Measurements from ENCODE around the gene RNFT2. TPM values are rescaled to one million over a fixed set of nuclear protein-coding genes. Genes with fewer than 3 reads are reported as not detected.

The RNFT2 gene
- total RNA-seq, 1 experiment from 2014 or later: 12.6 TPM

DNA sequence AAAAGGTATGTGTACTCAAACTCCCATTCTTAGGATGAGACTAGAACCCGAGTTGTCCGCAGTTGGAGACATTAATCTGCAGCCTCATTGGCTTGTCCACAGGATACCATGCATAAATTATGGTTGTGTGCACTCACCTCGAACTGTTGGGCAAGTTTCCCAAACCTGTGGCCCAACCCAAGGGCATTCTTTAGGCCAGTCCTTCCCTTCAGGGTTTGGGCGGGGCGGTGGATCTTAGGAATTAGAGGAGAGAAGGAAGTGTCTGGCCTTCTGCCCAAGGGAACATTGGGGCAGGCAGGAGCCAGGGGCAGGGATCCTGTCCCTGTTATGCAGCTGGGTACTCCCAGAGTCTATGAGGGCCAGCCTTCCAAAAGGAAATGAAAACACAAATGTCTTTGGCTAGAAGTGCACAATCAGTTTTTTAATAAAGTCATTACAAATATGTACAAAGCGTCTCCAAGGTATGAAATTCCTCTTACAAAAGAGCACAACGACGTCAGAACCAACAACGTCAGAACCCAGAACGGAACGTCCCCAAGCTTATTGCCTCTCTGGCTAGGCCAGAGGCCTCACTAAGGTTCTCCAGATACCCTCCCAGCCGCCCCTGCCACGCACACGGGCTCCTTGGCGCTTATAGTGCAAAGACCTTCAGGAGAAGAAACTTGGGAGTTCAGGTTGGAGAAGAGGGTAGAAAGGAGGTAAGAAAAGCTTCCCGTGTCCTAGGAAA is 117.8 kb downstream of the RNFT2 start:
- no TSS peak for BruUV-seq (replicated peaks)
- CTCF ChIA-PET: no interaction called here
- H3K27ac ChIP-seq (ENCODE audit: low read length): no peak overlapping the region
- H3K4me2 ChIP-seq (ENCODE audit: low read length): no peak overlapping the region
- H2AFZ ChIP-seq (ENCODE audit: low read length): no peak overlapping the region
- no peak overlapping the region for H3K4me3 ChIP-seq (ENCODE audit: low read length)
- no peaks in the 10 kb centered on the region for H3K36me3 ChIP-seq (ENCODE audit: low read depth, low read length)
- H3F3A ChIP-seq (ENCODE audit: low read length, unreplicated experiment): no peaks in the 10 kb centered on the region
- H4K20me1 ChIP-seq (ENCODE audit: low read length): no peaks in the 10 kb centered on the region
- DNase-seq (peak; percentile 69), ATAC-seq (peak; percentile 59)
- no peaks in the 10 kb centered on the region for H3K9me3 ChIP-seq (ENCODE audit: low read length)
- no peaks in the 10 kb centered on the region for H3K27me3 ChIP-seq (ENCODE audit: low read length)
- no peak for TF ChIP-seq EZH2phosphoT487 (IDR thresholded peaks at IDR 0.05; ENCODE audit: borderline replicate concordance, low read length)
- TF ChIP-seq, protein P1, sequence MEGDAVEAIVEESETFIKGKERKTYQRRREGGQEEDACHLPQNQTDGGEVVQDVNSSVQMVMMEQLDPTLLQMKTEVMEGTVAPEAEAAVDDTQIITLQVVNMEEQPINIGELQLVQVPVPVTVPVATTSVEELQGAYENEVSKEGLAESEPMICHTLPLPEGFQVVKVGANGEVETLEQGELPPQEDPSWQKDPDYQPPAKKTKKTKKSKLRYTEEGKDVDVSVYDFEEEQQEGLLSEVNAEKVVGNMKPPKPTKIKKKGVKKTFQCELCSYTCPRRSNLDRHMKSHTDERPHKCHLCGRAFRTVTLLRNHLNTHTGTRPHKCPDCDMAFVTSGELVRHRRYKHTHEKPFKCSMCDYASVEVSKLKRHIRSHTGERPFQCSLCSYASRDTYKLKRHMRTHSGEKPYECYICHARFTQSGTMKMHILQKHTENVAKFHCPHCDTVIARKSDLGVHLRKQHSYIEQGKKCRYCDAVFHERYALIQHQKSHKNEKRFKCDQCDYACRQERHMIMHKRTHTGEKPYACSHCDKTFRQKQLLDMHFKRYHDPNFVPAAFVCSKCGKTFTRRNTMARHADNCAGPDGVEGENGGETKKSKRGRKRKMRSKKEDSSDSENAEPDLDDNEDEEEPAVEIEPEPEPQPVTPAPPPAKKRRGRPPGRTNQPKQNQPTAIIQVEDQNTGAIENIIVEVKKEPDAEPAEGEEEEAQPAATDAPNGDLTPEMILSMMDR (conservative IDR thresholded peaks at IDR 0.05; ENCODE audit: low read depth, low read length): no peak
- TF ChIP-seq EZH2 (IDR thresholded peaks at IDR 0.05; ENCODE audit: low read length, unreplicated experiment): no peak
- POLR2A ChIA-PET (ENCODE audit: unreplicated experiment): no interaction called here
- H3K79me2 ChIP-seq (ENCODE audit: low read length): no peaks in the 10 kb centered on the region
- H3K4me1 ChIP-seq (ENCODE audit: insufficient read depth, low read length): peaks cover 8% of the 10 kb centered on the region
- intact Hi-C loops (cut with micrococcal nuclease): no loop called here
- no peak overlapping the region for H3K9ac ChIP-seq (ENCODE audit: low read length)
- no peaks in the 10 kb centered on the region for H3K9me2 ChIP-seq (replicated peaks; ENCODE audit: low read length)

DNA sequence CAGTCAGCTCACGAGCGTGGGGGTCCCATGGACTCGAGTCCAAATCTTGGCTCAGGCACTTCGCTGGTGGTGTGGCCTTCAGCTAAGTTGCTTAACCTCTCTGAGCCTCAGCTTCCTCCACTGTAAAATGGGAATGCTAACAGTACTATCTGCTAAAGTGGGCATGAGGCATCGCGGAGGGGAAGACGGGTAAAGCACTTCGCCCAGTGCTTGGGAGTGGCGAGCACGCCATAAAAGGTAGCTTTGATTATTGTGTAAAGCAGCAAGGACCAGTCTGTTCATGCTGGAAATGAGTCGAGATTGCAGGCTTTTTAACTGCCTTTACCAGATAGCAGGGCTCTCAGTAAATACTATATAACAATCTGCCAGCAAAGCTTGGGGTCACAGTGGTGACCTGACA is 118.6 kb downstream of the RNFT2 start:
- Histone ChIP-seq H3K9me2 (replicated peaks; ENCODE audit: low read length) (no peaks in the 10 kb centered on the region), H3K79me2 (ENCODE audit: low read length) (no peaks in the 10 kb centered on the region), H3K27me3 (ENCODE audit: low read length) (no peaks in the 10 kb centered on the region), H3K4me3 (ENCODE audit: low read length) (no peak overlapping the region), H3F3A (ENCODE audit: low read length, unreplicated experiment) (no peaks in the 10 kb centered on the region), H3K36me3 (ENCODE audit: low read depth, low read length) (no peaks in the 10 kb centered on the region), H3K4me1 (ENCODE audit: insufficient read depth, low read length) (peaks cover 16% of the 10 kb centered on the region), H3K4me2 (ENCODE audit: low read length) (no peak overlapping the region), H3K9me3 (ENCODE audit: low read length) (no peaks in the 10 kb centered on the region), H2AFZ (ENCODE audit: low read length) (no peak overlapping the region), H4K20me1 (ENCODE audit: low read length) (no peaks in the 10 kb centered on the region), H3K27ac (ENCODE audit: low read length) (no peak overlapping the region), H3K9ac (ENCODE audit: low read length) (no peak overlapping the region)
- ATAC-seq (no peak), DNase-seq (no peak)
- intact Hi-C loops (cut with micrococcal nuclease): no loop called here
- POLR2A ChIA-PET (ENCODE audit: unreplicated experiment): no interaction called here
- CTCF ChIA-PET: no interaction called here
- no peak for TF ChIP-seq EZH2phosphoT487 (IDR thresholded peaks at IDR 0.05; ENCODE audit: borderline replicate concordance, low read length)
- no peak for TF ChIP-seq EZH2 (IDR thresholded peaks at IDR 0.05; ENCODE audit: low read length, unreplicated experiment)
- TF ChIP-seq, protein P1 (conservative IDR thresholded peaks at IDR 0.05; ENCODE audit: low read depth, low read length): no peak
- no TSS peak for BruUV-seq (replicated peaks)

DNA sequence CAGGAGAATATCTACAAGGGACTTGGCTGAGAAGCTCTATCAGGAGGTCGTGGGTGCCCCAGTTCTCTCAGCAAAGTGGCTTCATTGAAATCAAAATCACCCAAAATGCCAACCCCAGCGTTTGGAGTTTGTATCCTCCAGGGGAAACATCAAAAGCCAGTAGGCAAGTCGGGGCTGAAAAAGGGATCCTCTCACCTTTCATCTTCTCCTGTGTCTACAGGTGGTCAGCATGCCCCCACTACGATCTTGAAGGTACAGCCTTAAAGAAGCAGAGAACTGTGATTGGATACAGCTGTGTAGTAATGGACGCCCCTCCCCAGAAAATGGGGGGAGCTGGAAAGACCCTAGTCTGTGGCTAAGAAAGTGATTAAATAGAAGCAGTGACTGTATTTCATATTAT is 121.0 kb downstream of the RNFT2 start:
- Histone ChIP-seq H3K27ac (ENCODE audit: low read length) (no peak overlapping the region), H3K9ac (ENCODE audit: low read length) (no peak overlapping the region), H3K36me3 (ENCODE audit: low read depth, low read length) (no peaks in the 10 kb centered on the region), H4K20me1 (ENCODE audit: low read length) (no peaks in the 10 kb centered on the region), H3K9me3 (ENCODE audit: low read length) (no peaks in the 10 kb centered on the region), H2AFZ (ENCODE audit: low read length) (no peak overlapping the region), H3K4me1 (ENCODE audit: insufficient read depth, low read length) (peaks cover 21% of the 10 kb centered on the region), H3K4me3 (ENCODE audit: low read length) (no peak overlapping the region), H3K4me2 (ENCODE audit: low read length) (no peak overlapping the region), H3K79me2 (ENCODE audit: low read length) (no peaks in the 10 kb centered on the region), H3K9me2 (replicated peaks; ENCODE audit: low read length) (no peaks in the 10 kb centered on the region), H3F3A (ENCODE audit: low read length, unreplicated experiment) (no peaks in the 10 kb centered on the region), H3K27me3 (ENCODE audit: low read length) (no peaks in the 10 kb centered on the region)
- CTCF ChIA-PET: interaction anchor here (0.9 kb wide), 1 partner anchor 140 kb away, joined by 4 read pairs; no protein-coding TSS in a partner anchor
- ATAC-seq: no peak
- TF ChIP-seq, protein P1 (conservative IDR thresholded peaks at IDR 0.05; ENCODE audit: low read depth, low read length): no peak
- no peak for TF ChIP-seq EZH2 (IDR thresholded peaks at IDR 0.05; ENCODE audit: low read length, unreplicated experiment)
- no peak for TF ChIP-seq EZH2phosphoT487 (IDR thresholded peaks at IDR 0.05; ENCODE audit: borderline replicate concordance, low read length)
- no peak for DNase-seq
- POLR2A ChIA-PET (ENCODE audit: unreplicated experiment): no interaction called here
- intact Hi-C loops (cut with micrococcal nuclease): no loop called here
- no TSS peak for BruUV-seq (replicated peaks)

All from PC-3 (cell line).